HG03066 (cell line): Measurements from ENCODE around the gene ZNG1C.
A peak's percentile ranks its signal among the peaks of the same experiment; 100 is the strongest.
"Not testable (repeated sequence)": the region's sequence is repeated elsewhere in the genome, so short reads cannot be mapped to it uniquely, and the experiment has no call there.

Experiments used
- ATAC-seq: cut with Tn5 transposase; IDR thresholded peaks from one replicate; pipeline ENCODE4 v1.9.1; 2021; ENCODE audit warnings: low read depth; ENCODE audit not compliant: unreplicated experiment

The ZNG1C gene

GRCh38 chr9:68342265-68343025 is 100.7 kb downstream of the ZNG1C start:
- ATAC-seq = peak; percentile 85

GRCh38 chr9:68343242-68343641 is 101.5 kb downstream of the ZNG1C start:
- ATAC-seq = not testable (repeated sequence)

GRCh38 chr9:68343992-68344391 is 102.2 kb downstream of the ZNG1C start:
- ATAC-seq = not testable (repeated sequence)
